OCI-LY7 (cell line): Measurements from ENCODE around the gene SMR3B.

Experiments used
- CTCF ChIP-seq: fragments of 200-600 bp; sonication (generic); conservative IDR thresholded peaks from 2 replicates; pipeline ENCODE4 v1.5.1; 2014; ENCODE audit warnings: mild to moderate bottlenecking, antibody characterized with exemption, low read length, moderate library complexity, mixed read lengths
- EZH2phosphoT487 ChIP-seq: fragments of 200-600 bp; sonication (generic); IDR thresholded peaks from 2 replicates; pipeline ENCODE4 v1.6.1; 2018; ENCODE audit warnings: low read depth, borderline replicate concordance, mild to moderate bottlenecking, mixed run types, antibody characterized with exemption, low read length, moderate library complexity, mixed read lengths

DNA sequence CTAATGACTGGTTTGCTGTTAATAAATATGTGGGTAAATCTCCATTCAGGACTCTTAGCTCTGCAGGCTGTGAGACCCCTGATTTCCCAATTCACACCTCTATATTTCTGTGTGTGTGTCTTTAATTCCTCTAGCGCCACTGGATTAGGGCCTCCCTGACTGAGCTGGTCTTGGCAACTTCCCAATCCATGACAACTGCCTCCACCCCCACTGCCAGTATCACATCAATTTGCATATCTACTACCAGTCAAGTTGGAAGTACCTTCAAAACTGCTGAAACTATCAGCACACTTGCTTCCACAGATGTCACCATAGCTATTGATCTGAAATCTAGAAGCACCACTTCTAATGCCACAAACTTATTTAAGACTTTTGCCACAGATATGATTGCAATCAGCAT is 42.4 kb downstream of the SMR3B start:
- TF ChIP-seq CTCF = no peak
- no peak for TF ChIP-seq EZH2phosphoT487
